ENCODE data around the gene ITGAL.
"Not testable (repeated sequence)": the region's sequence is repeated elsewhere in the genome, so short reads cannot be mapped to it uniquely, and the experiment has no call there.

ITGAL gene

GRCh38 chr16:30533748-30534367, 61.3 kb downstream of the ITGAL start:
- TF ChIP-seq CTCF (IDR thresholded peaks at IDR 0.05; ENCODE audit: low read depth, low read length, missing control alignments): no peak
- H3K4me3 ChIP-seq (ENCODE audit: low read depth, low read length): peak overlapping the region; percentile 83

GRCh38 chr16:30534368-30535105, 62.0 kb downstream of the ITGAL start, which contains the start of gene ZNF747:
ZNF747 (minus strand) TSS chr16:30534858; CDS start chr16:30534679, 179 bp downstream.
- peak within 1 kb of the TSS; percentile 83 for H3K4me3 ChIP-seq (ENCODE audit: low read depth, low read length)
- DNase-seq (ENCODE audit: low read depth): peak; percentile 61
- no peak for TF ChIP-seq CTCF (IDR thresholded peaks at IDR 0.05; ENCODE audit: low read depth, low read length, missing control alignments)

More at GRCh38 chr16:30533748-30534367, 61.3 kb downstream of the ITGAL start:
- DNase-seq (ENCODE audit: low read depth): no peak

- no peak for DNase-seq (ENCODE audit: low read depth)
- H3K4me3 ChIP-seq (ENCODE audit: low read depth, low read length): peak overlapping the region; percentile 83
- TF ChIP-seq CTCF (IDR thresholded peaks at IDR 0.05; ENCODE audit: low read depth, low read length, missing control alignments): no peak
Measured at GRCh38 chr16:30535106-30535776, 62.7 kb downstream of the ITGAL start.

- peak overlapping the region; percentile 83 for H3K4me3 ChIP-seq (ENCODE audit: low read depth, low read length)
- DNase-seq (ENCODE audit: low read depth): no peak
- peak; percentile 67 for TF ChIP-seq CTCF (IDR thresholded peaks at IDR 0.05; ENCODE audit: low read depth, low read length, missing control alignments)
Measured at GRCh38 chr16:30535777-30536190, 63.2 kb downstream of the ITGAL start.

- H3K4me3 ChIP-seq (ENCODE audit: low read depth, low read length): peak overlapping the region; percentile 83; the same call in 1 of the 2 replicates
- not testable (repeated sequence) for DNase-seq (ENCODE audit: low read depth)
Measured at GRCh38 chr16:30536391-30537024, 64.0 kb downstream of the ITGAL start.

GRCh38 chr16:30539000-30539964, 66.7 kb downstream of the ITGAL start:
- H3K4me3 ChIP-seq (ENCODE audit: low read depth, low read length): no peak overlapping the region
- DNase-seq (ENCODE audit: low read depth): no peak
- no peak for TF ChIP-seq CTCF (IDR thresholded peaks at IDR 0.05; ENCODE audit: low read depth, low read length, missing control alignments)

GRCh38 chr16:30539986-30540526, 67.5 kb downstream of the ITGAL start:
- H3K4me3 ChIP-seq (ENCODE audit: low read depth, low read length); DNase-seq (ENCODE audit: low read depth): not testable (repeated sequence)

- not testable (repeated sequence) for H3K4me3 ChIP-seq (ENCODE audit: low read depth, low read length); DNase-seq (ENCODE audit: low read depth)
Measured at GRCh38 chr16:30540916-30541464, 68.4 kb downstream of the ITGAL start.
